ENCODE results near the gene CDC42SE2. TPM values are rescaled to one million over a fixed set of nuclear protein-coding genes. Genes with fewer than 3 reads are reported as not detected.
"Not testable (repeated sequence)": the region's sequence is repeated elsewhere in the genome, so short reads cannot be mapped to it uniquely, and the experiment has no call there.

CDC42SE2 gene
- total RNA-seq, 1 experiment from 2014 or later, result 36.7 TPM

DNA sequence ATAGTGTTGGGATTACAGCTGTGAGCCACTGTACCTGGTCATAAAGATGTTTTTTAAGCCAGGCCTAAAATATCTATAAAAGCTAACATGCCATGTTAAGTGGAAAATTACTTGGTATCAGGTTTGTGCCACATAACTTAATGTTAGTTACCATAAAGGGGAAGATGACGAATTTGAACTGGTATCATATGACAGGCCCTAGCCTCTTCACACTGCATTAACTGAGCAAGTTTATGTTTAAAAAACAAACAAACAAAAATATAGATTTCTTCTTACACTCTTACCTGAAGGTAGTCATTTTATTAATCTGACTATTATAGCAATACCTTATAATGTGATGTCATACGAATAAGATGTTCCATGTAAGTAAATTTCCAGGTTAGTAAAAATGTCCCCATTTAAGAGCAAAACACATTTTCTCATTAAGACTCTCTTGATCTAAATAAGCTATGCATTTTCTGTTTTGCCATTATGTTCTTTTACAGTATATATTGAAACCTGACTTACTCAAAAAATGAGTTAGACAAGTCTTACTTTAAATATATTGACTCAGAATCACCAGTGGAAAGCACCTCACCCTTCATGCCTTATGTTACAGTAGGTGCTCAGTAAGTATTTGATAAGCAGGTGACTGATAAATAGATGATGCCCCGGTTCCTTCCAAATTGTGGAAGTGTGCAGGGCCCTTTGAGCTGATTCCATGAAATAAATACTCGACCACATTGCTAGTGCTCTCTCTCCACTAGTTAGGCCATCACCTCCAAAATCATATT lies 125.4 kb downstream of the CDC42SE2 start:
- no peak for DNase-seq (ENCODE audit: low spot score)

DNA sequence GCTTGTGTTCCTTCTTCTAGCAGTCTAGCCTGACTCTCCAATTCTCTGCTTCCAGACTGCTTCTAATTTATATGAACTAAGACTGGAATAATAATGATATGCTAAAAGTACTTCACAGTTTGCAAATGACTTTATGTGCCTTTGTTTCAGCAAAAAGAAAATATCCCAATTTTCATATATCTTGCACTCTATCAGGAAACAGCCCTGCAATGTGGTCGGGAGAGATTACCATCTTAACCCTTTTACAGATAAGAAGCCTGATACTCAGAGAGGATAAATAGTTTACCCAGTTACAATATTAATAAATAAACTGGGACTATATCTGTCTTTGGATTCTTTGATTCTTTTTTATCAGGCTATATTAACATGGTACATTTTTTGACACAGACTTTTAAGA lies 126.0 kb downstream of the CDC42SE2 start:
- no peak for DNase-seq (ENCODE audit: low spot score)

DNA sequence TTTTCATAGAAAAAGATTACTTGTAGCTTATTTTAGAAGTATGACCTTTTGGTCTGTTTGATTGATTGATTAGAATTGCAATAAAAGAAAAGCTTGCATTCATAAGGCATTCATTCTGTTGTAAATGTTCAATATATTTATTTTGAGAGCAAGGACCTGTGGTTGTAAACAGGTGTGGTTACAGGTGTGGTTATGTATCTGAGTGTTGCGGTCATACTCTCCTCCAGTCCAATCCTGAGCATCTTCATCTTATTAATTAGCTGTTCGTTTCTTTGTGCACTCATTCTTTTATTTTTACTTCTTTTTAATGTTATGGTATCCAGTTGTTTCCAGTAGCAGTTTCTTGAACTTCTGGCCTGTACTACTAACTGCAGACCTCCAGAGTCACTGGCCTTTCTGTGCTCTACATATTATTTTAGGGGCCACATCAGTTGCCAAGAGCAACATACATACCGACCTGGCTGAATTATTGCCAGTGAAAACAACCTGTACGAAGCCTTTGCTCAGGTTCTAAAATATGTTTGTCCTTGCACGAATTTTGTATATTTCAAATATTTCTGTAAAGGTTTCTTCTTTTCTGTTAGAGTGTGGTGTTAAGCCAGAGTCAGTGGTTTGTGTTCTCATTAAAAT lies 128.7 kb downstream of the CDC42SE2 start:
- DNase-seq (ENCODE audit: low spot score), result no peak

DNA sequence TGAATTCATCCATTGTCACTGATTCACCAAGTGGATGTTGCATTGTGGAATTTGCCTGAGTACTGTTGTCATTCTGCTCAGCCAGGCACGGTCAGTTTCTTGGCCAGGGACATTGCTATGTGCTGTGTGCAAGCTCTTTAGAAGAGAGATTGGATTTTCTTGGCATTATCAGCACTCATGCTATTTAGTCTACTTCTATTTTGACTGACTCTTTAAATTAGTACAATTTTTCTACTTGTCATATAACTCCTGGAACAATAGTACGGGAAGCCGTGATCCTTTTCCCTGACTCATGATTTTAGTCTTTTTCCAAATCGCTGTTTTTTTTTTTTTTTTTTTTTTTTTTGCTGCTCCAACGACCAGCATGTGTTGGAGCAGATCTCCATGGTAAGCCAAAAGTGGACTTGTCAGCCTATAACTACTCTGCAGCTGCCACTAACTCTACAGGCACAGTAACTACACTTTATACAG lies 129.7 kb downstream of the CDC42SE2 start:
- DNase-seq (ENCODE audit: low spot score), result no peak

DNA sequence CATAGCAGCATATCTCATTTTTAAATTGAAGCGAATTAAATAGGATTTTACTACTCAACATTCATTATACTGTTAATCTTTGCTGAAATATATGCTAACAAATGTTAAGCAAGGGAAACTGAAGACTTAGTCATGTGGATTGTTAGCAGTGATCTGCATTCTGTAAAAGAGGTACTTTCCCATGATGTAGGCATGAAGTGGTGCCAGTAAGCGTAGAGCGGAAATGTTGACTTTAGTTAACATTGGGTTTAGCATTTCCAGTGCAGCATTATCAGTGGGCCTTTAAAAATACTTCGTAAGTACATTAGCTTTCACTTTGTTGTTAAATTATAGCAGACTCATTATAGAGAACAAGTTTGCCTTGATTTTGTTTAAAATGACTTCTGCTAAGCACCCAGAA lies 130.3 kb downstream of the CDC42SE2 start:
- DNase-seq (ENCODE audit: low spot score), result no peak

DNA sequence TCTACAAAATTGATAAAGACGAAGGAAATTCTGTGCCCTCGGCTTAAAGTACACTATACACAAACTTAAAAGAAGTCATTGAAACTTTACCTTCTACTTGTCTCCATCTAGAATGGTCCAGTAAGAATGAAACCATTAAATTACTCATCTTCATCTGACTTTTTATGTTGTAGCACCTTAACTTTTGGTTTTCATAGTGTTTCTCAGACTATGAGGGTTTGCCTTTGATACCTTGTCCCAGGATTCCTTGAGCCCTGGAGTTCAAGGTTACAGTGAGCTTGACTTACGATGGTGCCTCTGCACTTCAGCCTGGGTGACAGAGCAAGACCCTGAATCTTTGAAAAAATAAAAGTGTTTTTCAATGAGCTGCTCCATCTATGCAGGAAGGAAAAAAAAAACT lies 132.2 kb downstream of the CDC42SE2 start:
- no peak for DNase-seq (ENCODE audit: low spot score)

DNA sequence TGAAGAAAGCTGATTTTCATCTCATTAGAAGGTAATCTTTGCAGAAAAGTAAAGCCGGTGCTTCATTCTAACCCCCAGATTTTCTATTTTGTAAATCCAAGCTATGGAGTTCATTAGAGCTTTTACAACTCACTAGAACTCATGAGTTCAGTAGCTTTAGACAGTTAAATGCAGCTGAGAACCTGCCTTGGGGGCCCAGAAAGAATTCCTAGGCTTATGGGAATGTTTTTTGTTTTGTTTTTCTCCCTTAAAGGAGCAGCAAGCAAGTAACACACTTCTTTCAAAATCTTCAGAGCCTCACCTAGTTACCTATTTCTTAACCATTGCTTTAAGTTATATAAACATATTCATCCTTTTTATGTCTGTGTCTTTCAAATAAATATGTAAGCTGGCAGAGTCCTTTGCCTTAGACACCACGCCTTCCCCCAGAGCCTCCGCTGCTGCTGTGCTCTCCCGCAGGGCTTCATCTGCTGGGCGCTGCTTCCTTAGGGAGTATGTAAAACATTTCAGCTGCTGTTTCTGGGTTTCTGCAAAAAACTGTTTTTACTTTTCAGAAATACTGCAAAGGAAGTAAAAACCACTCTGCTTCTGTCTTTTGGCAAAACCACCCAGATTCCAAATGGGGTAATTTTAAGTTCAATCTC lies 132.9 kb downstream of the CDC42SE2 start:
- no peak for DNase-seq (ENCODE audit: low spot score)

DNA sequence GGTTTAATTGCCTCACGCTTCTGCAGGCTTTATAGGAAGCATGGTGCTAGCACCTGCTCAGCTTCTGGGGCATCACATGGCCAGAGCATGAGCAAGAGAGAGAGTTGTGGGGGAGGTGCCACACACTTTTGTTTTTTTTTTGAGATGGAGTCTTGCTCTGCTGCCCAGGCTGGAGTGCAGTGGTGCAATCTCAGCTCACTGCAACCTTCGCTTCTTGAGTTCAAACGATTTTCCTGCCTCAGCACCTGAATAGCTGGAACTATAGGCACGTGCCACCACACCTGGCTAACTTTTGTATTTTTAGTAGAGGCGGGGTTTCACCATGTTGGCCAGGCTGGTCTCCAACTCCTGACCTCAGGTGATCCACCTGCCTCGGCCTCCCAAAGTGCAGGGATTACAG lies 135.2 kb downstream of the CDC42SE2 start:
- not testable (repeated sequence) for DNase-seq (ENCODE audit: low spot score)

DNA sequence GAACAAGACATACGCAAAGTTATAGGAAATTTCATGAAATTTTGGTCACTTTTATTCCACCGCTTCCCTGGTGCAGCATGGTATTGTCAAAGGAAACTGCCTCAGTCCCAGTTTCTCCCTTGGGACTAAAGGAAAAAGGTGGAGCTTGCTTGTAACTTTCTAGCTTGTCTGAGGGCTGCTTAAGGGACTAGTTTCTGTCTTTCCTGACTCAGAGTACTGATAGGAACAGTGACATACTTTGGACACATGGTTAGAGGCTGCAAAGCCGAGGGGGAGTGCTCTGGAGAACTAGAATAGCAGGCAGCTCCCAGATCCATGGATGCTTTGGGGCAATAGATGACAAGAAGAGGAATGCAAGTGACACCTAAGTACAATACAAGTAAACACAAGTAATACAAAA lies 136.7 kb downstream of the CDC42SE2 start:
- DNase-seq (ENCODE audit: low spot score), result no peak

DNA sequence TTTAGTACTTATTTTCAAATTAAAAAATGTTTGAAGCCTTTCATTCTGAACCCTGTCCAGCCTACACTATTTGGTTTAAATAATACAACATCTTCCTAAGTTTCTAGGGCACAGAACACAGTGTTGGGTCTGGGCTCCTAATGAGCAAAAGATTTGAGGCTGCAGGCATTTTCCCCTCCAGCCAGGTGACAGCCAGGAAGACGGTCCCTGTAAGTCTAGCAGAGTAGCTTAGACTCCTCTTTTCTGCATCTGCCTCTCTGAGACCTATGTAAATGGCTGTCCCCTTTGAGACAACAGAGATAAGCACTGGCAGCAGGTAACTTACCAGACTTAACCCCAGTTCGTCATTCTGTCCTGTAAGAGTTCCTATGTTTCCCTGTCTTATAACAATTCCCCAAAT lies 141.8 kb downstream of the CDC42SE2 start:
- DNase-seq (ENCODE audit: low spot score), result no peak

DNA sequence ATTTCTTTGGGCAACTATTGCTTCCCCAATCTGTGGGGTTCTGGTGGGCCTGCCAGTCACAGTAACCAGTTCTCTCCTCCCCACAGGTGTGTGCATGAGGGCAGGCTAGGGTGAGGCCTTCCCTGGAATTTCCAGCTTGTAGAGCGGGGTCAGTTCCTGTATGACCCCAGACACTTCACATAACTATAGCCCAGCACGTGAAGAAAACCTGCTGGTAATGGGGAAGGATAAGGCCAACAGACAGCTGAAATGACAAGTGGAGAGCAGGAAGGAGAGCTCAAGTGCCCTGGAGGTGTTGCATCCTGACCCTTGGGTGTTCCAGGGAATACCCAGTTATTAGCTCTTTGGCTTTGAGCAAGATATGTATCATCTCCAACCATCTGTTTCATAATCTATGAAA lies 142.2 kb downstream of the CDC42SE2 start:
- DNase-seq (ENCODE audit: low spot score), result no peak

DNA sequence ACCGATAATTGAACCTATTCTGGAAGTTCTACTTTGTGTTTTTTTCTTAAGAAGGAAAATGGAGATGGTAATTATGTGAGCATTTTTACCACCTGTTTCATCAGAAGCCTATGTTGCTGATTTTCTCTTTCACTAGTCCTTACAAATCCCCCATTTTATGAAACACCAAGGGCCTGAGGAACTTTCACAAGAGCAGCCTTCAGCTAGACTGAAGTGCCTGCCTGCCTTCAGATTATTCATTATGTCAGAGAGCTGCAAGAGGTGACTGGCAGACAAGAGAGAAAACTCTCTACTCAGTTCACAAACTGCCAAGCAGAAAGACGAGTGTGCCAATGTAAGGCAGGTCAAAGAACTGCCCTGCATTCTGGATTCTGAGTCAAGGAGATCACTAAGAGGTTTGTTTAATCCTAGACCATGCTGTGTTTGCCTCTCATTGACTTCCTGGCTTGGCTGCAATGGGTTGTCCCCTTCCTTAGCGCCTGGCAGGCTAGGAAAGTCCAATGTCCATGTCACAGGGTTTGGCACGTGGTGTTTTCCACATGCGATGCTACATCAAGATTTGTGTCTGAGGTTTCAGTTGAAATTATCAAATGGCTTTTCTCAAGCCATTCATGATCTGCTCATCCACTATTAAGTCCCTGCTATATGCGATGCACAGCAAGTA lies 143.3 kb downstream of the CDC42SE2 start:
- DNase-seq (ENCODE audit: low spot score), result no peak

DNA sequence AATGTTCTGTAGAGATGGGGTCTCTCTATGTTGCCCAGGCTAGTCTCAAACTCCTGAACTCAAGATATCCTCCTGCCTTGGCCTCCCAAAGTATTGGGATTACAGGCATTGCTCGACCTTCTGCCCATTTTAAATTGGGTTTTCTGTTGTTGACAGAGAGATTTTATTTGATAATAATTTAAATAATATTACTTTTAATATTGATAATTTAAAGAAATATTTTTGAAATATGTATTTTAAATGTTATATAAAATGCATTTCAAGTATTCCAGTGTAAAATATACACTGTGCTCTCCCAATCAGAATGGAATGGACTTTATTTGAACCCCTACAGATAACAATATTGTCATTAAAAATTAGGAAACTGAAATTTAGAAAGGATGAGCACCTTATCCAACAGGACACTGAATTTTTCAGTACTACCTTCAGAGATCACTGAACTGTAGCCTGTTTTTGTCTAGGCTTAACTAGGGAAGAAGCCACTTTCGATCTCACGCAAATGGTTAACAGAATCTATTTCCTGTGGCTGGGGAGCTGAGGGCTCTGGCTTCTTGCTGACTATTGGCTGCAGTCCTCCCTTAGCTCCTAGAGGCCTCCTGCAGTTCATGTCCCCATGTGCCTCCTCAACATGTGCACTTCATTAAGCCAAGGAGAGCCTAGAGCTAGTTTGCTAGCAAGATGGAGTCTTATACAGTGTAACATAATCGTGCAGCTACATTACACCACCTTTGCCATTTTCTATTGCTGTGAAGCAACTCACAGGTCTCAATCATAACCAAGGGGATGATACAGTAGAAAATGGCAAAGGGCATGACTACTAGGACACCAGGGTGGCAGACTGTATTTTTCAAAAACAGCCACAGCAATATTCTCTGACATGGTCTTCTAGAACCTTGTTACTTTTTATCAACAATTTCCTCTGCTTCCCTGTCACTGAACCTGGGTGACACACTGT lies 150.0 kb downstream of the CDC42SE2 start:
- DNase-seq (ENCODE audit: low spot score), result no peak

DNA sequence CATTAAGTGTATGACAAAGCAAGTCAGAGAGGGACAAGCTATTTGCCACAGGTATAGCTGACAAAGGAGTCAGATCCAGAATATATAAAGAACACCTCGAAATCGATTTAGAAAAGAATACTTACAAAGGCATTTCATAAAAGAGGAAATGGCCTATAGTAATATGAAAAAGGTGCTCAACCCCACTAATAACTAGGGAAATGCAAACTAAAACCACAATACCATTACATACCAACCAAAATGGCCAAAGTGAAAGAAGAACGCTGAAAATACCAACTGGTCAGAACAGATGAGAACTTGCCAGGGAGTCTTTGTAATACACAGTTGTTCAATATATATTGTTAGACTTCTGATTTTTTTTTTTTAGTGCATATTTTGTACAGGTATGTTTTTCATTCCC lies 152.9 kb downstream of the CDC42SE2 start:
- DNase-seq (ENCODE audit: low spot score), result no peak

DNA sequence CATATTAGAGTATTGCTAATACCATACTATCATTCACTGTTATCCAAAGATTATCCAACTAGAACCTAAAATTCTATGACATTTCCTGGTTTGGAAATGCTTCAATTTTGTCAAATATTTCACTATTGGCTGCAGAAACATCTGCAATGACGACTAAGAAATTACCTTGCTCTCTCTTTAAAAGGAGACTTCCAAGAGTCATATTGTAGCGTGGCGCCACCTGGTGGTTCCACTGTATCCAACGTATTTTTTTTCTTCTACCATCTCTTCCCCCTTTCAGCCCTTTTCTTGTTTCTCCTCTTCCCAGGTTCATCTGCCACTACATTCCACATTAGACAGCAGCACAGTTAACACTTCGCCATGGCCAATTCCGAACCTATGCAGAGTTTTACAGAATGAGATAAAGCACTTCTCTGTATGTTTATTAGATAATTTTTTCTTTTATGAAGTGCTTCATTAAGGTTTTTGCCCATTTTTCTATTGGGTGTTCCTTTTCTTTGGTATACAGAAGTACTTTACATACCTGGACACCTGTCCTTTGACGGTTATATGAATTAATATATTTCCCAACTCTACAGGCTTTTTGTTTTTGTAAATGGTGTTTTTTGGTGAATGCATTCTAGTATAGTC lies 153.5 kb downstream of the CDC42SE2 start:
- peak; percentile 70 for DNase-seq (ENCODE audit: low spot score)

DNA sequence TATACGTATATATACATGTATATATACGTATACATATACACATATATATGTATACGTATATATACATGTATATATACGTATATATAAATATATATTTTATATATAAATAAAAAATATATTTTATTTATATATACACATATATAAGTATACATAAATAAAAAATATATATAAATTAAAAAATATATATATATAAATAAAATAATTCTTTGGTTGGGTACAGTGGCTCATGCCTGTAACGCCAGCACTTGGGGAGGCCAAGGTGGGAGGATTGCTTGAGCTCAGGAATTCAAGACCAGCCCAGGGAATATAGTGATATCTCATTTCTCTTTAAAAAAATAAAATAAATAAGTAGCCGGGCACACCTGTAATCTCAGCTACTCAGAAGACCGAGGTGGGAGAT lies 155.0 kb downstream of the CDC42SE2 start:
- no peak for DNase-seq (ENCODE audit: low spot score)

DNA sequence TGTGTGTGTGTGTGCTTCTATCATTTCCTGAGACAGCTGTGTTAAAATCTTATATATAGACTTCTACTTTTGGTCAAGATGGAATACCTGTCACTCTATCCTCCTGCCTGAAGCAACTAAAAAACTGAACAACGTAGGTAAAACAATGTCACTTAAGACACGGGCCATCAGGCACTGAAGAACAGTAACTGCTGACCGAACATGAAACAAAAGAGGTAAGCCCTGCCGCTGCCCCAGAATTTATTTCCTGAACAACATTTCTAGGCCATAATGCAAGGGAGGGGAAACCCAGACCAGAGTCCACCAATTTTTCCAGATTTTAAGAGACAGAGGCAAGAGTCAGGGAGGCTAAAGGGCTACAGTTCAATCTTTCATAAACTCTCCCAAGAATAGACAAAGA lies 156.0 kb downstream of the CDC42SE2 start:
- DNase-seq (ENCODE audit: low spot score), result no peak

DNA sequence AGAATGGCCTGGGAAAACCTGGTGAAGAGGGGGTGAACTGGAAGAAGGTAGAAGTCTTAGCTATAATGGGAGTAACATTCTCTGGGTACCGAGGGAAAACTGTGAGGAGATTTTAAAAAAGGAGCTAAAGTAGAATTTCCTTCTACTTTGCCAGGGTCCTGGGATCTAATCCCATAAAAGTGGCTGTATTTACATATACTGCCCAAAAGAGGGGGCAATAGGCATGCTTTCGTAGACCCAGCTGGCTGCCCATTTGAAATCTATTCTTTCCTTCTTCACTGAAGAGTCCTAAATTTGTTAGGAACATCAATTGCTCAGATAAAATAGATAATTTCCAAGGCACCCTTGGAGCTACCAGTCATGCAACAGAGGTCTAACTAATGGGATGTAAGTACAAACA lies 159.2 kb downstream of the CDC42SE2 start:
- peak; percentile 16 for DNase-seq (ENCODE audit: low spot score)

DNA sequence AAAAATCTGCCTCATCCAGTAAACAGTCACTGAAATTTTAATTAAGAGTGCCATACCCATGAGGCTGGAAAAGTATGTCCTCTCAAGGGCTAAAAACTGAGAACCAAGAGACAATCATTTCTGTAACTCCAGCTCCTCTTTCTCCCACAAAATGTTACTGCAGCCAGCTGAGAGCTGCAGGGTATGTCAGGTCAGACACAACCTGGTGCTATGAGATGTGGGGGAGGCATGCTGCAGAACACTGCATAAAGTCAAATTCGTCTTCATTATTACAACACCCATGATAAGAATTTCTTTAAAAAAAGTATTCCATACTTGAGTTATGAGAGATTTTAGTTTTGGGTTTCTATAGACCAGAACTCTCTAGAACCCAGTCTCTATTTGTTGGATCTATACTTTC lies 162.2 kb downstream of the CDC42SE2 start:
- no peak for DNase-seq (ENCODE audit: low spot score)

DNA sequence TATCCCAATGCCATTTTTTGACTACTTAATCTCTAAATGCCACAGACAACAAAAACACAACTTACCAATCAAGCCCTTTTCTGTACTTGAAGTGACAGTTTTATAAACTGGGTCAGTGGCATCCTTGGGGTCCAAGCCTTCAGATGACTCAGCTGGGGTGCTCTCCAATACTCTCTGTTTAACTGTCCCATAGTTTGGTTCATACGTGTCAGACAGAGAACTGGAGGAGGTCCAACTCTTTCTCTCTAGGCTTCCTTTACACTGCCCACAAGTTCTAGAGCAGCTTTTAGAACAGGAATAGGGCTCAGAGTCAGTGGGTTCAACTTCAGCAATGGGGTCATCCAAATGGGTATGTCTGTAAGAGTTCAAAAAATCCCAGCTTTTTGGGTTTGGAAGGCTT lies 166.9 kb downstream of the CDC42SE2 start:
- no peak for DNase-seq (ENCODE audit: low spot score)

DNA sequence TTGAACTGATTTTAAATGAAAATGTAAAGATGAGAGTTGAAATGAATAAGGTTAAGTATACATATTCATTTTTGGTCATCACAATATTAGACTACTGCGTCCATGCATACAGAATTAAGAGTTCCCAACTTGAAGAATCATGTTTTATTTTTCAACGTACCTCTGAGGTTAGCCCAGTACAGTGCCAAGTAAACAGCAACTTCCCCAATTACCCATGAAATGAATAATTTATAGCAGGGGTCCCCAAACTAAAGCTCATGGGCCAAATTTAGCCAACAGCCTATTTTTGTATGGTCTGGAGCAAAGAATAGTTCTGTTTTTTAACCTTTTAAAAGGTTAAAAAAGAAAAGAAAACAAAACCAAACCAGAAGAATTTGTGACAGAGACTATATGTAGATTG lies 167.9 kb downstream of the CDC42SE2 start:
- no peak for DNase-seq (ENCODE audit: low spot score)
